GM12874 (cell line): ENCODE data around the gene POLA1.

Experiments
- CTCF ChIP-seq: IDR thresholded peaks from 2 replicates; pipeline ENCODE4 v1.5.1; 2011; ENCODE audit warnings: low read depth, mild to moderate bottlenecking, control low read depth, low read length, moderate library complexity; ENCODE audit not compliant: insufficient read depth

POLA1 gene

GRCh38 chrX:24928114-24928513 lies 234.4 kb downstream of the POLA1 start:
- TF ChIP-seq CTCF = no peak

GRCh38 chrX:24934279-24934678 lies 240.6 kb downstream of the POLA1 start:
- no peak for TF ChIP-seq CTCF

- TF ChIP-seq CTCF = no peak
These were observed 251.3 kb downstream of the POLA1 start for GRCh38 chrX:24945009-24945408.

GRCh38 chrX:24946369-24946768 lies 252.7 kb downstream of the POLA1 start:
- TF ChIP-seq CTCF = no peak

GRCh38 chrX:24954732-24955131 lies 261.0 kb downstream of the POLA1 start:
- TF ChIP-seq CTCF = no peak

GRCh38 chrX:24955372-24955930 lies 261.7 kb downstream of the POLA1 start:
- no peak for TF ChIP-seq CTCF

GRCh38 chrX:24956828-24957227 lies 263.1 kb downstream of the POLA1 start:
- no peak for TF ChIP-seq CTCF

- TF ChIP-seq CTCF = no peak
These were observed 268.1 kb downstream of the POLA1 start for GRCh38 chrX:24961809-24962208.
